ENCODE measurements around the gene ARHGEF4. TPM values are rescaled to one million over a fixed set of nuclear protein-coding genes. Genes with fewer than 3 reads are reported as not detected.

ARHGEF4 gene
- total and polyA plus RNA-seq, 4 donors, result 1.1 to 6.9 (median 2.2) TPM

DNA sequence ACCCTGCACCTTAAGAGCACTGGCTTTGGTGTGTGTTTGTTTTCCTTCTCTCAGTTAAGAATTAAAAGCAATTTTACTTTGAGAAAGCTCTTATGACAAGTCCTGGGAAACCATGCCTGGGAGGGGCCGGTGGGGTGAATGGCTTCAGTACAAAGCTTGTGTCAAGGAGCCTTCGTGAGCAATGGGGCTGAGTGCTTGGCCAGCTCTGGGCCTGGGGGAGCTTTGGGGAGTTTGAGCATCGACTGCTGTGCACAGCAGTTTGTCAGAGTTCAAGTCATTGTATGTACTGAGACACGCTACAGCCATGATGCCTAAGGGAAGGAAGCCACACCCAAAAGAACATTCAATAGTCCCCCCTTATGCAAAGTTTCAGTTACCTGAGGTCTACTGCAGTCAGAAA is 75.8 kb downstream of the ARHGEF4 start:
- no peak overlapping the region for H3K4me3 ChIP-seq (ENCODE audit: low read length in 2 of 2)
- 56 to 64% methylated on average over 4 of the region's 4 CpGs for WGBS, 2 donors

DNA sequence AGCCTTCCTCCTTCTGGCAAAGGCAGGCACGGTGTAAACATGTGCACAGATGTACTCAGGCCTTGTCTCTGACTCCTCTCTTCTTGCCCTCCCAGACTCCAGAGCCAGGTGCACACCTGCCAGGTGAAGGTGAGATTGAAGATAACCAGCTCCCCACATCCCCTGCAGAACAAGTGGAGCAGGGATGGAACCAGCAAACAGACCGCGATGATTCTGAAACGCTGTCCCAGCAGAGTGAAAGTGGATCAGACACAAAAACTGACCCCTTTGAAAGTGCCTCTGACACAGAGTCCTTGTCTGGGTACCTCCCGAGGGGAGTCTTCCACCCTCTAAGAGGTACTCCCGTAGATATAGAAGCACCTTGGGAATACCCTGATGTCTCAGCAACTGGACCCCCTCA is 77.2 kb downstream of the ARHGEF4 start:
- Histone ChIP-seq H3K4me1 (ENCODE audit: control insufficient read depth in 1 of 2, insufficient read depth in 2 of 2, low read length in 2 of 2) (no peaks in the 10 kb centered on the region), H3K27ac (ENCODE audit: low read depth in 1 of 2, low read length in 2 of 2) (no peak overlapping the region), H3K9me3 (ENCODE audit: control insufficient read depth, low read length) (no peaks in the 10 kb centered on the region), H3K36me3 (ENCODE audit: control insufficient read depth in 1 of 2, insufficient read depth in 2 of 2, low read length in 1 of 2) (no peaks in the 10 kb centered on the region), H3K4me3 (ENCODE audit: low read length in 2 of 2) (no peak overlapping the region), H3K27me3 (ENCODE audit: control insufficient read depth in 1 of 2, insufficient read depth in 2 of 2, low read length in 1 of 2) (no peaks in the 10 kb centered on the region)
- no peak for DNase-seq
- intact Hi-C loops (cut with DNase I), result no loop called here
- 87 to 92% methylated on average over 6 of the region's 6 CpGs for whole genome bisulfite sequencing, 2 donors
- no peak for ATAC-seq (ENCODE audit: low FRiP score)

More for the DNA sequence above, 75.8 kb downstream of the ARHGEF4 start:
- H3K9me3 ChIP-seq (ENCODE audit: control insufficient read depth, low read length), result no peaks in the 10 kb centered on the region
- H3K36me3 ChIP-seq (ENCODE audit: control insufficient read depth in 1 of 2, insufficient read depth in 2 of 2, low read length in 1 of 2), result no peaks in the 10 kb centered on the region
- ATAC-seq (ENCODE audit: low FRiP score), result no peak
- H3K4me1 ChIP-seq (ENCODE audit: control insufficient read depth in 1 of 2, insufficient read depth in 2 of 2, low read length in 2 of 2), result no peaks in the 10 kb centered on the region
- no peak for DNase-seq
- no peak overlapping the region for H3K27ac ChIP-seq (ENCODE audit: low read depth in 1 of 2, low read length in 2 of 2)
- no peaks in the 10 kb centered on the region for H3K27me3 ChIP-seq (ENCODE audit: control insufficient read depth in 1 of 2, insufficient read depth in 2 of 2, low read length in 1 of 2)
- intact Hi-C loops (cut with DNase I), result no loop called here

DNA sequence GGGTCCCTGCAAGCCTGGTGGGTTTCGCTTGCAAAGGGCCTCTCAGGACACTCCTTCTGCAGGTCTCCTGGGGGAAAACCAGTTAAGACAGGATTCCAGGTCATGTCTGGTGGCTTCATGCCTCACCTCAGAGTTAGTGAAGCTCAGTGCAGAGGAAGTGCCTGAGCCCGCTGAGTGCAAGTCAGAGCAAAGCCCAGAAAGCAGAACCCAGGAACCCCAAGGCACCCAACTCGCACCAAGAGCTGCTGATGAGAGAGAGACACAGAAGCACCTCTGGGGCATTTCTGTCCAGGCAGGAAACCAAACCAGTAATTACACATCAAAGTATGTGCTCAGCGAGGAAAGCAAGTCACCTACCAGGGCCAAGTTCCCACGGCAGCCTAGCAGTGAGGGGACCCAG is 78.4 kb downstream of the ARHGEF4 start:
- H3K4me1 ChIP-seq (ENCODE audit: control insufficient read depth in 1 of 2, insufficient read depth in 2 of 2, low read length in 2 of 2), result no peaks in the 10 kb centered on the region
- H3K36me3 ChIP-seq (ENCODE audit: control insufficient read depth in 1 of 2, insufficient read depth in 2 of 2, low read length in 1 of 2), result no peaks in the 10 kb centered on the region
- 88 to 93% methylated on average over 5 of the region's 5 CpGs for WGBS, 2 donors
- DNase-seq (no peak), ATAC-seq (ENCODE audit: low FRiP score) (no peak)
- intact Hi-C loops (cut with DNase I), result no loop called here
- no peaks in the 10 kb centered on the region for H3K9me3 ChIP-seq (ENCODE audit: control insufficient read depth, low read length)
- H3K27ac ChIP-seq (ENCODE audit: low read depth in 1 of 2, low read length in 2 of 2), result no peak overlapping the region
- no peaks in the 10 kb centered on the region for H3K27me3 ChIP-seq (ENCODE audit: control insufficient read depth in 1 of 2, insufficient read depth in 2 of 2, low read length in 1 of 2)
- H3K4me3 ChIP-seq (ENCODE audit: low read length in 2 of 2), result no peak overlapping the region

DNA sequence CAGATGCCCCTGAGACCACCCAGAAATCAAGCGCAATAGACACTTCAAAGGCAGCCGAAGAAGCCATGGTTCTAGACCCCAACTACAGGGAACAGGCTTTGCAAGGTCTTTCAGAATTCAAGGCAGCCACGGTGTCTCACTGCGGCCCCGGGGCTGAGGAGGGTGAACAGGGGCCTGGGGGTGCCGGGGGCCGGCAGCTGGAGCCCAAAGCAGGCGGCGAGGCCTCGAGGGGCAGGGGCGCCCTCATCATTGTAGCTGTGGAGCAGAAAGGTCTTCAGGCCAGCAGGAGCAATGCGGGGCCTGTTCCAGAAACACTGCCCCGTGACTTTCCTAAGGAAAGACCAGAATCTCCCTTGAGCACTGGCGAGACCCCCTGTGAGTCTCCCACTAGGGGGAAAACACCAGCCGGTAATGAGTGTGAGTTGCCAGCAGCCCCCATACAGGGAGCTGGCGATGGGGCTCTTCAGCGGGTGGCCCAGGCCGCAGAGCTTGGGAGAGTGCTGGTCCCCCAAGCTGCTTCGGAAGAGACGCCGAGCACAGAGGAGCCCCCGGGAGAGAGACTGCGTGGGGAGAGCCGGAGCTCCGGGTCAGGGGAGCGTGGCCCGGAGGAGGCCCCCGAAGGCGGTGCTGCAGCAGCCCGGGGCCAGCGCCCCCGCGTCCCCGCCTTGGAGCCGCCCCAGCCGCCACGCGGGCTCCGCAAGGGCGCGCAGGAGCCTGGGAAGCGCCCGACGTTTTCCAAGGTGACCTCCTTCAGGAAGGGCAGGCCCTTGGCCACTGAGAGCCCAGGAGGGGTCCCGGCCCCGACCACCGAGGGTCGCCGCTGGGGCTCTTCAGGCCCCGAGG is 79.1 kb downstream of the ARHGEF4 start:
- H3K36me3 ChIP-seq (ENCODE audit: control insufficient read depth in 1 of 2, insufficient read depth in 2 of 2, low read length in 1 of 2), result no peaks in the 10 kb centered on the region
- ATAC-seq (ENCODE audit: low FRiP score), result no peak
- WGBS, 2 donors, result 31 to 35% methylated on average over 43 to 50 of the region's 50 CpGs

DNA sequence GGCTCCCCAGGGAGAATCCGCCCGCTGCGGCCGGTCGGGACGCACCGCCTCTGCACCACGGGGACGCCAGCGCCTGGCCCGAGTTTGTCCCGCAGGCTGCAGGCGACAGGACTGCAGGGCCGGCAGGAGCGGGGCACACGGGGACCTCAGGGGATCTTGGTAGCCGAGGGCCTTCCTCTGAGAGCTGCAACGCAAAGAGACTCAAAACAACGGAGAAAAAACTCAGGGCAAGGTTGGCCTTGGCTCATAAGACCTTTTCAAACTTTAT is 79.7 kb downstream of the ARHGEF4 start:
- no peaks in the 10 kb centered on the region for H3K9me3 ChIP-seq (ENCODE audit: control insufficient read depth, low read length)
- no peak overlapping the region for H3K4me3 ChIP-seq (ENCODE audit: low read length in 2 of 2)
- intact Hi-C loops (cut with DNase I), result no loop called here
- WGBS, 2 donors, result 9 to 20% methylated on average over 19 of the region's 19 CpGs
- no peaks in the 10 kb centered on the region for H3K4me1 ChIP-seq (ENCODE audit: control insufficient read depth in 1 of 2, insufficient read depth in 2 of 2, low read length in 2 of 2)
- H3K27ac ChIP-seq (ENCODE audit: low read depth in 1 of 2, low read length in 2 of 2), result no peak overlapping the region
- ATAC-seq (ENCODE audit: low FRiP score) (no peak), DNase-seq (no peak)
- no peaks in the 10 kb centered on the region for H3K27me3 ChIP-seq (ENCODE audit: control insufficient read depth in 1 of 2, insufficient read depth in 2 of 2, low read length in 1 of 2)
- no peaks in the 10 kb centered on the region for H3K36me3 ChIP-seq (ENCODE audit: control insufficient read depth in 1 of 2, insufficient read depth in 2 of 2, low read length in 1 of 2)

More for the DNA sequence above, 79.1 kb downstream of the ARHGEF4 start:
- no peak overlapping the region for H3K27ac ChIP-seq (ENCODE audit: low read depth in 1 of 2, low read length in 2 of 2)
- no peaks in the 10 kb centered on the region for H3K9me3 ChIP-seq (ENCODE audit: control insufficient read depth, low read length)
- H3K4me1 ChIP-seq (ENCODE audit: control insufficient read depth in 1 of 2, insufficient read depth in 2 of 2, low read length in 2 of 2), result no peaks in the 10 kb centered on the region
- intact Hi-C loops (cut with DNase I), result no loop called here
- no peaks in the 10 kb centered on the region for H3K27me3 ChIP-seq (ENCODE audit: control insufficient read depth in 1 of 2, insufficient read depth in 2 of 2, low read length in 1 of 2)
- DNase-seq, result no peak
- no peak overlapping the region for H3K4me3 ChIP-seq (ENCODE audit: low read length in 2 of 2)

DNA sequence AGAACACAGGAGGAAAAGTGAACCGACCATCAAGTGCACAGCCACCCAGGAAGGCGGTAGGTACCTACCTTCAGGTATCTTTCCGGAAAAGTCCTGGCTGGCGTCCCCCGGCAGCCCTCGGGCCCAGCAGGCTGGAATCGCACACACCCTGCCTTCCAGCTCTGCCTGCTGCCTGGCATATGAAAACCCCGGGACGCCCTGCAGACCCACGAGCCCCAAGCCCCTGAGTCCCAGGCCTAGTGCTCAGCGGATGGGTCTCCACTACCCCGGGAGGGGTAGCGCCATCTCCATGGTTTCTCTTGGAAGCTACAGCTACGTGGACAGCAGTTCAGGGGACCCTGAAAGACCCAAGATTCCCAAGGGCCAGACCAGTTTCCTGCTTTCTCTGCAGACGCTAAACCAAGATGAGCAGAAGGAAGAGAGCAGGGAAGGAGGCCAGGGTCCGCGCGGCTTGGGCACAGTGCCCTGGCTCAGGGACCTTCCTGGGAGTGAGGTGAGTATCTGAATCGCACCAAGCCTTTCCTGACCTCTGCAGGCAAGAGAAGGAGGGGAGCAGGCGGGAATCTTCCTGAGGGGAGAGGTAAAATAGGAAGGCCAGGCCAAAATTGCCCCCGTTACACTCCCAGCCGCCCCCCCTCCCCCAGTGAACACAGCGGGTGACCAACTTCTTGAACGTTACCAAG is 80.4 kb downstream of the ARHGEF4 start:
- Histone ChIP-seq H3K9me3 (ENCODE audit: control insufficient read depth, low read length) (no peaks in the 10 kb centered on the region), H3K36me3 (ENCODE audit: control insufficient read depth in 1 of 2, insufficient read depth in 2 of 2, low read length in 1 of 2) (no peaks in the 10 kb centered on the region), H3K27ac (ENCODE audit: low read depth in 1 of 2, low read length in 2 of 2) (no peak overlapping the region), H3K27me3 (ENCODE audit: control insufficient read depth in 1 of 2, insufficient read depth in 2 of 2, low read length in 1 of 2) (no peaks in the 10 kb centered on the region), H3K4me3 (ENCODE audit: low read length in 2 of 2) (no peak overlapping the region), H3K4me1 (ENCODE audit: control insufficient read depth in 1 of 2, insufficient read depth in 2 of 2, low read length in 2 of 2) (no peaks in the 10 kb centered on the region)
- WGBS, 2 donors, result 85 to 88% methylated on average over 24 of the region's 24 CpGs
- ATAC-seq (ENCODE audit: low FRiP score) (no peak), DNase-seq (no peak)
- intact Hi-C loops (cut with DNase I), result no loop called here

DNA sequence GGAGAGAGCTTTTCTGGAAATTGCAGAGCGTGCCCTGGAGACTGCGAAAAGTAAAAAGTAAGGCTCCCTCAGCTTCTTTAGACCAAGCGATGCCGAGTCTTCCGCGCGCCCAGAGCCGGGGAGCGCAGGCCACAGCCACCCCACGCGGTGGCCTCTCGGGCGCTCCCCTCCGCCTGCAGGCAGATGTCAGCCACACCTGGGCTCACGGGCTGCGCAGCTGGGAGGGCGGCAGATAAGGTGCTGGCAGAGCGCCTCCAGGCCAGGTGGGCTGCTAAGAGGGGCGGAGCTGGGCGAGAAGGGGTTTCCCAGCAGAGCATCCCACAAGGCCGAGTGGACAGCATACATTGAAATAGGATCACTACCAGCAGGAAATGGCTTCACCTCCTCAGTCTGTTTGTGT is 81.7 kb downstream of the ARHGEF4 start:
- Histone ChIP-seq H3K36me3 (ENCODE audit: control insufficient read depth in 1 of 2, insufficient read depth in 2 of 2, low read length in 1 of 2) (no peaks in the 10 kb centered on the region), H3K4me1 (ENCODE audit: control insufficient read depth in 1 of 2, insufficient read depth in 2 of 2, low read length in 2 of 2) (no peaks in the 10 kb centered on the region), H3K27ac (ENCODE audit: low read depth in 1 of 2, low read length in 2 of 2) (no peak overlapping the region), H3K4me3 (ENCODE audit: low read length in 2 of 2) (no peak overlapping the region), H3K9me3 (ENCODE audit: control insufficient read depth, low read length) (no peaks in the 10 kb centered on the region), H3K27me3 (ENCODE audit: control insufficient read depth in 1 of 2, insufficient read depth in 2 of 2, low read length in 1 of 2) (no peaks in the 10 kb centered on the region)
- intact Hi-C loops (cut with DNase I), result no loop called here
- DNase-seq, result no peak
- WGBS, 2 donors, result 78 to 82% methylated on average over 21 of the region's 21 CpGs
- no peak for ATAC-seq (ENCODE audit: low FRiP score)

DNA sequence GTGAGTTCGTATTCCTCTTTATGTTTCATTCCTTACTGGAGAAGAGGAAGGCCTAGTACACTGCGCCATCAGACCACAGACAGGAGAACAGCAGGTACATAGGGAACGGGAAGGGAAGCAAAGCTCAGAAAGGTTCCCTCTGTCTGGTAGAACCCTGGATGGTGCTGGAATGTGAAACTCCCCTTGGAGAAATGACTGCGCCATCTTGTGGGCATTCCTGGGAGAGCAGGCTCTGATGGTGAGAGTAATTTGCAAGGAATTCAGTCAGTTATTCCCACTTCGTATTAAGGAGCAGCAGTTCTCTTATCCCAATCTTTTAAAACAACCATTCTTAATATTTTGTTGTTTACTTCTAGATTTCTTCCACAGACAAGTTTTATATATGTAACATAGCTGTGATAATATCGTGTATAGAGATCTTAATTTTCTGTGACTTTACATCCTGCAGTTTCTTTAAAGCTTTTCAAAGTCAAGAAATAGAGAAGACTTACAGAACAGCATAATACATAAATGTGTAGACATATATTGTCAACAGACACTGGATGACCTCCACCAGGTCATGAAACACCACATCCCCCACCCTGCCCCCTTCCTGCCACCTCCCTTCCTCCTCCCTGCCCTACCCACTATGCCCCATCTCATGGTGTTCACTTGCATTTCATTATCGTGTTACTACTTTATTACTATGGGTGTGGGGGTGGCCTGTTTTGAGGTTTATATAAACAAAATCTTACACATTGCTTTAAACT is 83.9 kb downstream of the ARHGEF4 start:
- peak in 1 of 2 donors; percentile 56 for DNase-seq

More for the DNA sequence above, 83.9 kb downstream of the ARHGEF4 start:
- Histone ChIP-seq H3K27me3 (ENCODE audit: control insufficient read depth in 1 of 2, insufficient read depth in 2 of 2, low read length in 1 of 2) (no peaks in the 10 kb centered on the region), H3K9me3 (ENCODE audit: control insufficient read depth, low read length) (no peaks in the 10 kb centered on the region), H3K4me1 (ENCODE audit: control insufficient read depth in 1 of 2, insufficient read depth in 2 of 2, low read length in 2 of 2) (no peaks in the 10 kb centered on the region), H3K4me3 (ENCODE audit: low read length in 2 of 2) (no peak overlapping the region), H3K36me3 (ENCODE audit: control insufficient read depth in 1 of 2, insufficient read depth in 2 of 2, low read length in 1 of 2) (no peaks in the 10 kb centered on the region), H3K27ac (ENCODE audit: low read depth in 1 of 2, low read length in 2 of 2) (no peak overlapping the region)
- intact Hi-C loops (cut with DNase I), result loop anchor here (1.0 to 2.0 kb wide), 2 partner anchors 123 to 124 kb away; no protein-coding TSS in a partner anchor
- no peak for ATAC-seq (ENCODE audit: low FRiP score)
- WGBS, 2 donors, result 38 to 41% methylated on average over 7 of the region's 7 CpGs

All from aorta (tissue), 5 donors.